IPS-NIHi7 (cell line): ENCODE data around the gene NOL9.
"Not testable (repeated sequence)": the region's sequence is repeated elsewhere in the genome, so short reads cannot be mapped to it uniquely, and the experiment has no call there.

Experiments used
- DNase-seq: peaks from one replicate; pipeline ENCODE4 v3.0.0; 2012; ENCODE audit warnings: mixed read lengths; ENCODE audit errors: extremely low spot score

Gene NOL9

GRCh38 chr1:6572653-6573383 lies 18.5 kb upstream of the NOL9 start:
- no peak for DNase-seq

- no peak for DNase-seq
Measured at GRCh38 chr1:6570987-6571386, 16.7 kb upstream of the NOL9 start.

DNA sequence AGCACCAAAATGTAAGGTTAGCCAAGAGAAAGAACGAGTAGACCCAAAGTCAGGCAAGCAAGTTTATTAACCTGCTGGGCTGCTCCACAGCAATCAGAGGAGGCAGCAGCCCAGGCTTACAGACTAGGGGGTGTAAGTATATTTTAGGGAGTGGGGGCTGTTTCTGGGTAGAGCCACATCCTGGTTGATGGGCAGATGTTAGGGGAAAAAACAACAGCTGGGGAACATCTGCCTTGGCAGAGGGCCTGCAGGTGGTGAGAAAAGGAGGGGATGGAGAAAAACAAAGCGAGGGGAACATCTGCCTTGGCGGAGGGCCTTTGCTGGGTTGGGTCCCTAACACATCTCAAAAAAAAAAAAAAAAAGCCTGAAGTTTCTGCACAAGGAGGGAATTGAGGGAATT lies 15.8 kb upstream of the NOL9 start:
- no peak for DNase-seq

GRCh38 chr1:6569033-6569432 lies 14.7 kb upstream of the NOL9 start:
- DNase-seq, result no peak

DNA sequence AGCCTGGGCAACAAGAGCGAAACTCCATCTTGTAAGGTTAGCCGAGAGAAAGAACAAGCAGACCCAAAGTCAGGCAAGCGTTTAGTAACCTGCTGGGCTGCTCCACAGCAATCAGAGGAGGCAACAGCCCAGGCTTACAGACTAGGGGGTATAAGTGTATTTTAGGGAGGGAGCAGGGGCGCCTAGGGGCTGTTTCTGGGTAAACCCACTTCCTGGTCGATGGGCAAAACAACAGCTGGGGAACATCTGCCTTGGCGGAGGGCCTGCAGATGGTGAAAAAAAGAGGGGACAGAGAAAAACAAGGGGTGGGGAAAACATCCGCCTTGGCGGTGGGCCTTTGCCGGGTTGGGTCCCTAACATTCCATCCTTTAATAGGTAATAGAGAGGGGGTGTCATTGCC lies 6.0 kb upstream of the NOL9 start:
- DNase-seq, result no peak

GRCh38 chr1:6559161-6559560 lies 4.8 kb upstream of the NOL9 start:
- not testable (repeated sequence) for DNase-seq

GRCh38 chr1:6557597-6557996 lies 3.3 kb upstream of the NOL9 start:
- DNase-seq, result no peak

GRCh38 chr1:6554907-6555778 lies 830 bp upstream of the NOL9 start, which contains the start of gene TAS1R1:
TSS of gene TAS1R1 (plus strand) at chr1:6555307. CDS start at chr1:6555374, 67 bp downstream.
- DNase-seq, result no peak

GRCh38 chr1:6547301-6547700 lies 7.0 kb downstream of the NOL9 start:
- DNase-seq, result no peak

- DNase-seq, result no peak
Measured at GRCh38 chr1:6546326-6546725, 8.0 kb downstream of the NOL9 start.

DNA sequence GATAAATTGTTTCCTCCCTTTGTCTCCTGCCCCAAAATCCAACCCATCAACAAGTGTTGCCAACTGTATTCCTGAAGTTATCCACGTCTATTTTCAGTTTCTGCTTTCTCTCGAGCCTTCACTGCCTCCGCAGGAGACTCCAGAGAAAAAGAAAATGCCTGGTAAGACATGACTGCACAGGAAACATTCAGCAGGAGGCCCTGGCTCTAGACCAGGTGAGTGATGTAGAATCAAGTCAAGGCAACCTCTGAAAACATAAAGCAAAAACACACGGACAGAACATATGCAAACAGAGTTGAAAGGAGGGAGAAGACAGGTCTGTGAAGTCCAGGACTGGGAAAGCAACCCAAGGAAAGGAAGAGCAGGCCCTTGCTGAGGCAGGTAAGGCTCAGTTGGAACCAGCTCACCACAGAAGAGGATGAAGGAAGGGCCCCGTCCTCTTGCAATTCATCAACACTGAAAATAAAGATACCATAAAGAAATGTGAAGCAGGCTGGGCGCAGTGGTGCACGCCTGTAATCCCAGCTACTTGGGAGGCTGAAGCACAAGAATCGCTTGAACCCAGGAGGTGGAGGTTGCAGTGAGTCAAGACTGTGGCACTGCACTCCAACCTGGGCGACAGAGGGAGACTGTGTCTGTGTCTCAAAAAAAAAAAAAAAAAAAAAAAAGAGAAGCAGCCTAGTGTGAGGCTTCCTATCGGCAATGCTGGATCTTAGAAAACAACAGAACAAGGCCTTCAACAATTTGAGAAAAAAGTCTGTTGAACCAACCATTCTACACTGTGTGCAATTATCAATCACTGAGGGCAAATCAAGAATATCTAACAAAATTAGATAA lies 8.8 kb downstream of the NOL9 start:
- DNase-seq, result no peak

- DNase-seq, result no peak
Measured at GRCh38 chr1:6544831-6545230, 9.5 kb downstream of the NOL9 start.

GRCh38 chr1:6538956-6539355 lies 15.4 kb downstream of the NOL9 start:
- DNase-seq, result no peak

- DNase-seq, result no peak
Measured at GRCh38 chr1:6536291-6536690, 18.0 kb downstream of the NOL9 start.

GRCh38 chr1:6535214-6535613 lies 19.1 kb downstream of the NOL9 start:
- no peak for DNase-seq

DNA sequence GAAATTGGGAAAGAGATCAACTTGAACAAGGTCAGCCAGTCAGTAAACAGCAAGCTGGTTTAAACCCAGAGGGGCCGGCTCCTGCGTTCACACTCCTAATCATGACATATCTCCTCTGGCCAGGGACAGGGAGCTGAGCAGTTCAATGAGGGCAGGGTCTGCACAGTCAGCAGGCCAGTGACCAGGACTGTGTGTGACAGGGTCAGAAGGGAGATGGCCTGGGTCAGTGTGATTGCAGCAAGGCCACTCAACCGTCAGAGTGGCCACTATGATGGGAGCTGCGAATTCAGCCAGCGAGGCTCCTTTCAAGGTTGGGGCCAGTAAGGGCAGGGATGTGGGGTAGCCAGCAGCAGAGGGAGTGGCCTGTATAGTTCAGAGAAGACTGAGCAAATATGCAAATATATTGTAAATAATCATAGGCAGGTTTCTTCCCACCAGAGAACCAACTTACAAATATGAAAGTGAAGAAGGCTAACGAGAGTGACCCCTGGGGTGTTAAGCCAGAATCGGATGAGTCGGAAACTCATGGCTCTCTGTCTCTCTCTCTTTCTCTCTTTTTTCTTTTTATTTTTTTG lies 20.0 kb downstream of the NOL9 start:
- no peak for DNase-seq

GRCh38 chr1:6531996-6532395 lies 22.3 kb downstream of the NOL9 start:
- no peak for DNase-seq

GRCh38 chr1:6530504-6531160 lies 23.7 kb downstream of the NOL9 start:
- DNase-seq, result no peak

DNA sequence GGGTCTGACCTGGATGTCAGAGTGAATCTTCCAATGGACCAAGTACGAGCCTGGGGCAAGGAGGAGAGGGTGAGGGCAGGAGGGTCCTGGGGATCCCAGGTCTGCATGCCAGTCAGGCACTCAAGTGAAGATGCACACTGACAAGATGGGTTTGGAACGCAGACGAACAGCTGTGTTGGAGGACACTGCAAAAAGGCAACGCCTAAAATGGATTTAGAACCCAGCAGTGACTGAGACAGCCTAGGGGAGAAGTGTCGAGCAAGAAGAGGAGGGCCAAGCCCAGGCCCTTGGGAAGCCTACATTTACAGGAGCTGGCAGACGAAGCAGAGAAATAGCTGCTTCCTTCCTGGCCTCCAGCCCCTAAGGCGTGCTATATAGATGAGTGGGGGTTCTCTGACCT lies 25.8 kb downstream of the NOL9 start:
- DNase-seq, result no peak

DNA sequence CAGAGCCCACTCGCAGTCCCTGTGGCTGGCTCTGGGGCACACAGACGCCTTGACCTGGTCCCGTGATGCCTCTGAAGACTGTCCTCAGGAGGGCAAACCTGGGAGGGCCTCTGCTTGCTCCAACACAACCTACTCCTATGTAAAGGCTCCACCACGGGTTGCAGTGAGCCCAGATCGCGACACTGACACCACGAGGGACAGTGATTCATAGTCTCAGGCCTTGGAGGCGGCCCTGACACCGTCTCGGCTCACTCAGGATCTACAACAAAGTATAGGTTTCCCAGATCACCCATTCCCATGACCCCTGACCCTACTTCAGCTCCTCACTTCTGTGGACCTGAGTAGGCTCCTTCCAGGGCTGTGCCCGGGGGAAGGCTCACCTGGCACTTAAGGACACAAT lies 28.0 kb downstream of the NOL9 start:
- no peak for DNase-seq

- DNase-seq, result peak; percentile 90
Measured at GRCh38 chr1:6523566-6523965, 30.7 kb downstream of the NOL9 start.
